Measurements from ENCODE around the gene TMEM196. TPM values are rescaled to one million over a fixed set of nuclear protein-coding genes. Genes with fewer than 3 reads are reported as not detected.

Gene TMEM196
- total and polyA plus RNA-seq, 4 donors = 0.10 to 0.30 (median 0.29) TPM; not detected in 1

- H3K27me3 ChIP-seq (ENCODE audit: control insufficient read depth in 1 of 2, insufficient read depth in 2 of 2, low read length in 1 of 2) = no peaks in the 10 kb centered on the region
- intact Hi-C loops (cut with DNase I) = no loop called here
- DNase-seq (no peak), ATAC-seq (ENCODE audit: low FRiP score) (no peak)
- no peaks in the 10 kb centered on the region for H3K4me1 ChIP-seq (ENCODE audit: control insufficient read depth in 1 of 2, insufficient read depth in 2 of 2, low read length in 2 of 2)
- no peaks in the 10 kb centered on the region for H3K36me3 ChIP-seq (ENCODE audit: control insufficient read depth in 1 of 2, insufficient read depth in 2 of 2, low read length in 1 of 2)
- H3K27ac ChIP-seq (ENCODE audit: low read depth in 1 of 2, low read length in 2 of 2) = no peak overlapping the region
- WGBS, 2 donors = 3% methylated on average over 17 of the region's 17 CpGs
- no peak overlapping the region for H3K4me3 ChIP-seq (ENCODE audit: low read length in 2 of 2)
- no peaks in the 10 kb centered on the region for H3K9me3 ChIP-seq (ENCODE audit: control insufficient read depth, low read length)
Measured at GRCh38 chr7:19772306-19772705, 1.1 kb downstream of the TMEM196 start.

- no peak for DNase-seq
Measured at GRCh38 chr7:19762631-19763030, 10.8 kb downstream of the TMEM196 start.

GRCh38 chr7:19754521-19755116, 18.8 kb downstream of the TMEM196 start:
- Histone ChIP-seq H3K9me3 (ENCODE audit: control insufficient read depth, low read length) (no peaks in the 10 kb centered on the region), H3K4me3 (ENCODE audit: low read length in 2 of 2) (no peak overlapping the region), H3K27ac (ENCODE audit: low read depth in 1 of 2, low read length in 2 of 2) (no peak overlapping the region), H3K27me3 (ENCODE audit: control insufficient read depth in 1 of 2, insufficient read depth in 2 of 2, low read length in 1 of 2) (no peaks in the 10 kb centered on the region), H3K4me1 (ENCODE audit: control insufficient read depth in 1 of 2, insufficient read depth in 2 of 2, low read length in 2 of 2) (no peaks in the 10 kb centered on the region), H3K36me3 (ENCODE audit: control insufficient read depth in 1 of 2, insufficient read depth in 2 of 2, low read length in 1 of 2) (no peaks in the 10 kb centered on the region)
- DNase-seq (no peak), ATAC-seq (ENCODE audit: low FRiP score) (no peak)
- 31 to 33% methylated on average over 6 of the region's 6 CpGs for WGBS, 2 donors
- intact Hi-C loops (cut with DNase I) = no loop called here

More at GRCh38 chr7:19762631-19763030, 10.8 kb downstream of the TMEM196 start:
- Histone ChIP-seq H3K4me1 (ENCODE audit: control insufficient read depth in 1 of 2, insufficient read depth in 2 of 2, low read length in 2 of 2) (no peaks in the 10 kb centered on the region), H3K27me3 (ENCODE audit: control insufficient read depth in 1 of 2, insufficient read depth in 2 of 2, low read length in 1 of 2) (no peaks in the 10 kb centered on the region), H3K4me3 (ENCODE audit: low read length in 2 of 2) (no peak overlapping the region), H3K9me3 (ENCODE audit: control insufficient read depth, low read length) (peaks cover 1% of the 10 kb centered on the region), H3K36me3 (ENCODE audit: control insufficient read depth in 1 of 2, insufficient read depth in 2 of 2, low read length in 1 of 2) (no peaks in the 10 kb centered on the region), H3K27ac (ENCODE audit: low read depth in 1 of 2, low read length in 2 of 2) (no peak overlapping the region)
- ATAC-seq (ENCODE audit: low FRiP score) = no peak
- 7 to 12% methylated on average over 3 of the region's 3 CpGs for WGBS, 2 donors
- intact Hi-C loops (cut with DNase I) = no loop called here

GRCh38 chr7:19752020-19752419, 21.4 kb downstream of the TMEM196 start:
- Histone ChIP-seq H3K36me3 (ENCODE audit: control insufficient read depth in 1 of 2, insufficient read depth in 2 of 2, low read length in 1 of 2) (no peaks in the 10 kb centered on the region), H3K4me1 (ENCODE audit: control insufficient read depth in 1 of 2, insufficient read depth in 2 of 2, low read length in 2 of 2) (no peaks in the 10 kb centered on the region), H3K27ac (ENCODE audit: low read depth in 1 of 2, low read length in 2 of 2) (no peak overlapping the region), H3K27me3 (ENCODE audit: control insufficient read depth in 1 of 2, insufficient read depth in 2 of 2, low read length in 1 of 2) (no peaks in the 10 kb centered on the region), H3K4me3 (ENCODE audit: low read length in 2 of 2) (no peak overlapping the region), H3K9me3 (ENCODE audit: control insufficient read depth, low read length) (no peaks in the 10 kb centered on the region)
- no peak for DNase-seq
- WGBS, 2 donors = 79 to 82% methylated on average over 3 of the region's 3 CpGs
- intact Hi-C loops (cut with DNase I) = no loop called here
- no peak for ATAC-seq (ENCODE audit: low FRiP score)

GRCh38 chr7:19749658-19750057, 23.8 kb downstream of the TMEM196 start:
- intact Hi-C loops (cut with DNase I) = loop anchor here (5.0 to 10.0 kb wide), 3 partner anchors 425 to 848 kb away; no protein-coding TSS in a partner anchor
- ATAC-seq (ENCODE audit: low FRiP score) (no peak), DNase-seq (no peak)
- H3K27ac ChIP-seq (ENCODE audit: low read depth in 1 of 2, low read length in 2 of 2) = no peak overlapping the region
- no peaks in the 10 kb centered on the region for H3K27me3 ChIP-seq (ENCODE audit: control insufficient read depth in 1 of 2, insufficient read depth in 2 of 2, low read length in 1 of 2)
- H3K4me1 ChIP-seq (ENCODE audit: control insufficient read depth in 1 of 2, insufficient read depth in 2 of 2, low read length in 2 of 2) = no peaks in the 10 kb centered on the region
- H3K36me3 ChIP-seq (ENCODE audit: control insufficient read depth in 1 of 2, insufficient read depth in 2 of 2, low read length in 1 of 2) = no peaks in the 10 kb centered on the region
- 52 to 53% methylated on average over 4 of the region's 4 CpGs for WGBS, 2 donors
- no peak overlapping the region for H3K4me3 ChIP-seq (ENCODE audit: low read length in 2 of 2)
- H3K9me3 ChIP-seq (ENCODE audit: control insufficient read depth, low read length) = no peaks in the 10 kb centered on the region

GRCh38 chr7:19747740-19748339, 25.6 kb downstream of the TMEM196 start:
- intact Hi-C loops (cut with DNase I) = loop anchor here (5.0 to 10.0 kb wide), 3 partner anchors 427 to 849 kb away; no protein-coding TSS in a partner anchor
- no peak overlapping the region for H3K4me3 ChIP-seq (ENCODE audit: low read length in 2 of 2)
- no peaks in the 10 kb centered on the region for H3K9me3 ChIP-seq (ENCODE audit: control insufficient read depth, low read length)
- no peaks in the 10 kb centered on the region for H3K4me1 ChIP-seq (ENCODE audit: control insufficient read depth in 1 of 2, insufficient read depth in 2 of 2, low read length in 2 of 2)
- WGBS, 2 donors = 29 to 32% methylated on average over 4 of the region's 4 CpGs
- DNase-seq = no peak
- ATAC-seq (ENCODE audit: low FRiP score) = no peak
- H3K36me3 ChIP-seq (ENCODE audit: control insufficient read depth in 1 of 2, insufficient read depth in 2 of 2, low read length in 1 of 2) = no peaks in the 10 kb centered on the region
- no peaks in the 10 kb centered on the region for H3K27me3 ChIP-seq (ENCODE audit: control insufficient read depth in 1 of 2, insufficient read depth in 2 of 2, low read length in 1 of 2)
- H3K27ac ChIP-seq (ENCODE audit: low read depth in 1 of 2, low read length in 2 of 2) = no peak overlapping the region

GRCh38 chr7:19744075-19744474, 29.3 kb downstream of the TMEM196 start:
- intact Hi-C loops (cut with DNase I) = loop anchor here in 1 of 2 donors (10.0 kb wide), 2 partner anchors 431 to 851 kb away; no protein-coding TSS in a partner anchor

GRCh38 chr7:19728716-19729115, 44.7 kb downstream of the TMEM196 start:
- Histone ChIP-seq H3K9me3 (ENCODE audit: control insufficient read depth, low read length) (peaks cover 1% of the 10 kb centered on the region), H3K36me3 (ENCODE audit: control insufficient read depth in 1 of 2, insufficient read depth in 2 of 2, low read length in 1 of 2) (no peaks in the 10 kb centered on the region), H3K4me1 (ENCODE audit: control insufficient read depth in 1 of 2, insufficient read depth in 2 of 2, low read length in 2 of 2) (no peaks in the 10 kb centered on the region), H3K27ac (ENCODE audit: low read depth in 1 of 2, low read length in 2 of 2) (no peak overlapping the region), H3K27me3 (ENCODE audit: control insufficient read depth in 1 of 2, insufficient read depth in 2 of 2, low read length in 1 of 2) (no peaks in the 10 kb centered on the region), H3K4me3 (ENCODE audit: low read length in 2 of 2) (no peak overlapping the region)
- WGBS, 2 donors = 65 to 71% methylated on average over 3 of the region's 3 CpGs
- DNase-seq (no peak), ATAC-seq (ENCODE audit: low FRiP score) (no peak)
- intact Hi-C loops (cut with DNase I) = no loop called here

More at GRCh38 chr7:19744075-19744474, 29.3 kb downstream of the TMEM196 start:
- H3K4me3 ChIP-seq (ENCODE audit: low read length in 2 of 2) = no peak overlapping the region
- H3K27ac ChIP-seq (ENCODE audit: low read depth in 1 of 2, low read length in 2 of 2) = no peak overlapping the region
- ATAC-seq (ENCODE audit: low FRiP score) (no peak), DNase-seq (no peak)
- H3K36me3 ChIP-seq (ENCODE audit: control insufficient read depth in 1 of 2, insufficient read depth in 2 of 2, low read length in 1 of 2) = no peaks in the 10 kb centered on the region
- H3K27me3 ChIP-seq (ENCODE audit: control insufficient read depth in 1 of 2, insufficient read depth in 2 of 2, low read length in 1 of 2) = no peaks in the 10 kb centered on the region
- no peaks in the 10 kb centered on the region for H3K4me1 ChIP-seq (ENCODE audit: control insufficient read depth in 1 of 2, insufficient read depth in 2 of 2, low read length in 2 of 2)
- H3K9me3 ChIP-seq (ENCODE audit: control insufficient read depth, low read length) = no peaks in the 10 kb centered on the region
- WGBS, 2 donors = 21 to 26% methylated on average over 1 of the region's 1 CpG

- Histone ChIP-seq H3K36me3 (ENCODE audit: control insufficient read depth in 1 of 2, insufficient read depth in 2 of 2, low read length in 1 of 2) (no peaks in the 10 kb centered on the region), H3K4me1 (ENCODE audit: control insufficient read depth in 1 of 2, insufficient read depth in 2 of 2, low read length in 2 of 2) (no peaks in the 10 kb centered on the region), H3K9me3 (ENCODE audit: control insufficient read depth, low read length) (peaks cover 1% of the 10 kb centered on the region), H3K27ac (ENCODE audit: low read depth in 1 of 2, low read length in 2 of 2) (no peak overlapping the region), H3K27me3 (ENCODE audit: control insufficient read depth in 1 of 2, insufficient read depth in 2 of 2, low read length in 1 of 2) (no peaks in the 10 kb centered on the region), H3K4me3 (ENCODE audit: low read length in 2 of 2) (no peak overlapping the region)
- 87% methylated on average over 5 of the region's 5 CpGs for WGBS, 2 donors
- intact Hi-C loops (cut with DNase I) = no loop called here
- ATAC-seq (ENCODE audit: low FRiP score) (no peak), DNase-seq (no peak)
Measured at GRCh38 chr7:19725770-19726169, 47.6 kb downstream of the TMEM196 start.
